SK-N-SH (cell line): ENCODE results near the gene PDHX. TPM values are rescaled to one million over a fixed set of nuclear protein-coding genes. Genes with fewer than 3 reads are reported as not detected.
A peak's percentile ranks its signal among the peaks of the same experiment; 100 is the strongest.

Experiments
- CTCF ChIA-PET: fragments of 300-600, 350-600 bp; formaldehyde crosslinking; extraction: SDS; loops from one replicate; lab custom pipeline; 2021; lab: Yijun Ruan, JAX
- POLR2A ChIA-PET: fragments of 350-600 bp; sonication (Branson Sonifier 250); formaldehyde crosslinking; extraction: SDS; loops from one replicate; lab custom pipeline; 2020; ENCODE audit warnings: antibody characterized with exemption, inconsistent platforms; lab: Yijun Ruan, JAX
- DNase-seq: peaks from one replicate; pipeline ENCODE4 v3.0.0; 2012
- H2AFZ ChIP-seq: fragments of 200-600 bp; sonication (generic); 2 replicates; pipeline ENCODE4 v1.8.1; 2016; ENCODE audit warnings: antibody characterized with exemption, mild to moderate bottlenecking, low read depth
- H3F3A ChIP-seq: fragments of 200-600 bp; sonication (generic); replicated peaks from 2 replicates; pipeline ENCODE3; 2016; ENCODE audit warnings: antibody characterized with exemption, mild to moderate bottlenecking; ENCODE audit not compliant: insufficient read depth
- H3K27ac ChIP-seq, 2 experiments: fragments of 200-500 bp in 1 of 2; fragments of 200-600 bp in 1 of 2; sonication (Bioruptor generic) in 1 of 2; sonication (generic), shearing (Covaris generic) in 1 of 2; 2 replicates each; pipeline versions ENCODE4 v1.5.1 to v1.6.1; 2014 to 2016; ENCODE audit warnings: low read depth in 2 of 2, inconsistent platforms in 1 of 2, low read length in 1 of 2, mild to moderate bottlenecking in 1 of 2, mixed read lengths in 1 of 2
- H3K27me3 ChIP-seq: fragments of 200-600 bp; sonication (generic), shearing (Covaris generic); 2 replicates; pipeline ENCODE4 v1.6.1; 2016; ENCODE audit warnings: mixed run types; ENCODE audit not compliant: insufficient read depth
- H3K36me3 ChIP-seq, 2 experiments: fragments of 200-500 bp in 1 of 2; fragments of 200-600 bp in 1 of 2; sonication (Bioruptor generic) in 1 of 2; sonication (generic) in 1 of 2; replicated peaks in 1 of 2; 2 replicates each; pipeline versions ENCODE3 to v1.5.1; 2014 to 2016; ENCODE audit warnings: low read length in 1 of 2, mild to moderate bottlenecking in 1 of 2; ENCODE audit not compliant: insufficient read depth in 2 of 2, control insufficient read depth in 1 of 2
- H3K4me1 ChIP-seq, 2 experiments: fragments of 200-500 bp in 1 of 2; fragments of 200-600 bp in 1 of 2; sonication (Bioruptor generic) in 1 of 2; sonication (generic), shearing (Covaris generic) in 1 of 2; 2 replicates each; pipeline versions ENCODE4 v1.5.1 to v1.6.1; 2014 to 2016; ENCODE audit warnings: low read depth in 1 of 2, low read length in 1 of 2, mixed run types in 1 of 2; ENCODE audit not compliant: insufficient read depth in 2 of 2, control insufficient read depth in 1 of 2
- H3K4me2 ChIP-seq: fragments of 200-600 bp; sonication (generic), shearing (Covaris generic); 2 replicates; pipeline ENCODE4 v1.6.1; 2017; ENCODE audit warnings: mixed run types
- H3K4me3 ChIP-seq, 2 experiments: fragments of 200-500 bp in 1 of 2; fragments of 200-600 bp in 1 of 2; sonication (Bioruptor generic) in 1 of 2; sonication (generic), shearing (Covaris generic) in 1 of 2; 2 replicates each; pipeline versions ENCODE4 v1.5.1 to v1.8.1; 2014 to 2016; ENCODE audit warnings: low read depth in 2 of 2, inconsistent platforms in 1 of 2, low read length in 1 of 2, mild to moderate bottlenecking in 1 of 2, mixed read lengths in 1 of 2, moderate library complexity in 1 of 2
- H3K79me2 ChIP-seq: fragments of 200-600 bp; sonication (generic); 2 replicates; pipeline ENCODE4 v1.8.1; 2017; ENCODE audit warnings: mild to moderate bottlenecking; ENCODE audit not compliant: insufficient read depth
- H3K9ac ChIP-seq: fragments of 200-600 bp; sonication (generic); 2 replicates; pipeline ENCODE4 v1.6.1; 2017; ENCODE audit warnings: mixed run types
- H3K9me2 ChIP-seq: fragments of 200-600 bp; sonication (generic); 2 replicates; pipeline ENCODE4 v1.6.1; 2017; ENCODE audit warnings: mixed run types
- H3K9me3 ChIP-seq: fragments of 200-600 bp; sonication (generic); 2 replicates; pipeline ENCODE4 v1.6.1; 2017; ENCODE audit warnings: mixed run types, mild to moderate bottlenecking, moderate library complexity
- H4K20me1 ChIP-seq: fragments of 200-600 bp; sonication (generic); 2 replicates; pipeline ENCODE4 v1.6.1; 2017; ENCODE audit warnings: mild to moderate bottlenecking, mixed run types; ENCODE audit not compliant: insufficient read depth
- EZH2phosphoT487 ChIP-seq: fragments of 200-600 bp; sonication (generic); IDR thresholded peaks from 2 replicates; pipeline ENCODE4 v1.6.1; 2017; ENCODE audit warnings: low read depth, mixed run types, mild to moderate bottlenecking, antibody characterized with exemption, moderate library complexity, borderline replicate concordance
- FOSL2 ChIP-seq: IDR thresholded peaks from 2 replicates; pipeline ENCODE4 v1.4.0; 2012; ENCODE audit warnings: low read depth, mild to moderate bottlenecking, moderate library complexity, borderline replicate concordance
- FOXJ3 ChIP-seq: sonication (generic); formaldehyde crosslinking; IDR thresholded peaks from 2 replicates; pipeline ENCODE4 v1.5.1; 2020; ENCODE audit warnings: mild to moderate bottlenecking, missing genetic modification reagents
- JUND ChIP-seq: IDR thresholded peaks from 2 replicates; pipeline ENCODE4 v1.4.0; 2012
- MAX ChIP-seq: IDR thresholded peaks from 2 replicates; pipeline ENCODE4 v1.4.0; 2012; ENCODE audit warnings: low read depth
- MEF2A ChIP-seq: IDR thresholded peaks from 2 replicates; pipeline ENCODE4 v1.4.0; 2012; ENCODE audit warnings: low read depth, borderline replicate concordance
- NFIC ChIP-seq: IDR thresholded peaks from 2 replicates; pipeline ENCODE4 v1.4.0; 2012; ENCODE audit warnings: borderline replicate concordance
- NRF1 ChIP-seq: IDR thresholded peaks from 2 replicates; pipeline ENCODE4 v1.6.1; 2012; ENCODE audit warnings: low read depth, mild to moderate bottlenecking, low read length
- POLR2AphosphoS5 ChIP-seq: IDR thresholded peaks from 2 replicates; pipeline ENCODE4 v1.6.1; 2012; ENCODE audit warnings: low read depth, low read length
- RCOR1 ChIP-seq: fragments of 150-350 bp; IDR thresholded peaks from 2 replicates; pipeline ENCODE4 v1.6.1; 2017; ENCODE audit warnings: antibody characterized with exemption, low read length
- REST ChIP-seq: IDR thresholded peaks from 2 replicates; pipeline ENCODE4 v1.6.1; 2012; ENCODE audit warnings: mild to moderate bottlenecking, low read depth, low read length, moderate library complexity
- RXRA ChIP-seq: IDR thresholded peaks from 2 replicates; pipeline ENCODE4 v1.4.0; 2012; ENCODE audit warnings: low read depth, mild to moderate bottlenecking, borderline replicate concordance
- SIN3A ChIP-seq: IDR thresholded peaks from 2 replicates; pipeline ENCODE4 v1.6.1; 2012; ENCODE audit warnings: low read depth, mild to moderate bottlenecking, low read length, moderate library complexity, borderline replicate concordance
- TAF1 ChIP-seq: IDR thresholded peaks from 2 replicates; pipeline ENCODE4 v1.6.1; 2012; ENCODE audit warnings: low read depth, mild to moderate bottlenecking, low read length, moderate library complexity, borderline replicate concordance
- TCF12 ChIP-seq: IDR thresholded peaks from 2 replicates; pipeline ENCODE4 v1.4.0; 2012
- YY1 ChIP-seq: IDR thresholded peaks from 2 replicates; pipeline ENCODE4 v1.4.0; 2012; ENCODE audit warnings: low read depth, mild to moderate bottlenecking
- ZBTB33 ChIP-seq: IDR thresholded peaks from 2 replicates; pipeline ENCODE4 v1.4.0; 2012; ENCODE audit warnings: low read depth, borderline replicate concordance
- WGBS: methylation state at CpG from one replicate; pipeline ENCODE4 v1.1.6; 2017; ENCODE audit warnings: low lambda C conversion rate; 5-methylcytosine and 5-hydroxymethylcytosine counted together
- polyA plus RNA-seq, 3 experiments: library from polyadenylated mRNA; depleted of rRNA; stranded (reverse); fragments of >200 nt; gene quantifications; 2 replicates each; pipeline ENCODE4 v1.2.3, GENCODE V29; 2012

Gene PDHX
- polyA plus RNA-seq, 1 of the 3 experiments (the other 2 are of a cell fraction), result 14.8 TPM

GRCh38 chr11:35009944-35010342 lies 93.5 kb downstream of the PDHX start:
- no peaks in the 10 kb centered on the region for H3K36me3 ChIP-seq
- H3K4me3 ChIP-seq, result no peak overlapping the region
- POLR2A ChIA-PET, result no interaction called here
- peak overlapping the region in 1 of 2 experiments; percentile 58; a peak in 2 of 4 replicates for H3K27ac ChIP-seq
- H3F3A ChIP-seq, result peaks cover 11% of the 10 kb centered on the region
- 58% methylated on average over 3 of the region's 3 CpGs for WGBS
- no peak overlapping the region for H2AFZ ChIP-seq
- no peak overlapping the region for H3K9ac ChIP-seq
- TF ChIP-seq RCOR1 (no peak), EZH2phosphoT487 (no peak), FOXJ3 (CRISPR knock-in tag) (no peak), NRF1 (no peak), SIN3A (no peak), MEF2A (no peak), JUND (no peak), MAX (no peak), TAF1 (no peak), POLR2AphosphoS5 (no peak), NFIC (no peak), ZBTB33 (no peak), YY1 (no peak), TCF12 (no peak)
- TF ChIP-seq, all 33 proteins: peak for 0
- H4K20me1 ChIP-seq, result no peaks in the 10 kb centered on the region
- H3K4me2 ChIP-seq, result no peak overlapping the region; the same call in 1 of the 2 replicates
- H3K27me3 ChIP-seq, result no peaks in the 10 kb centered on the region
- no peak for DNase-seq
- no peaks in the 10 kb centered on the region for H3K79me2 ChIP-seq
- no peaks in the 10 kb centered on the region for H3K9me3 ChIP-seq
- CTCF ChIA-PET, result interaction anchor here (1.0 to 3.0 kb wide), 4 partner anchors 11 to 377 kb away, joined by 3 to 12 read pairs (median 4); no protein-coding TSS in a partner anchor
- H3K9me2 ChIP-seq, result no peaks in the 10 kb centered on the region
- H3K4me1 ChIP-seq, result peaks cover 0 to 11% of the 10 kb centered on the region in 2 experiments

- no peak overlapping the region for H3K27ac ChIP-seq
- H3K36me3 ChIP-seq, result no peaks in the 10 kb centered on the region
- no peaks in the 10 kb centered on the region for H3K9me2 ChIP-seq
- no peaks in the 10 kb centered on the region for H3K27me3 ChIP-seq
- no peak overlapping the region for H3K4me3 ChIP-seq
- ChIA-PET POLR2A (no interaction called here), CTCF (interaction anchor here (1.1 kb wide), 1 partner anchor 84 kb away, joined by 4 read pairs; no protein-coding TSS in a partner anchor)
- H3K9ac ChIP-seq, result no peak overlapping the region
- peaks cover 0 to 11% of the 10 kb centered on the region in 2 experiments for H3K4me1 ChIP-seq
- no peaks in the 10 kb centered on the region for H3K79me2 ChIP-seq
- H3F3A ChIP-seq, result peaks cover 11% of the 10 kb centered on the region
- WGBS, result 79% methylated on average over 5 of the region's 5 CpGs
- H3K4me2 ChIP-seq, result no peak overlapping the region
- DNase-seq, result no peak
- no peak for TF ChIP-seq FOSL2
- no peak for TF ChIP-seq FOXJ3 (CRISPR knock-in tag)
- TF ChIP-seq RXRA, result no peak
- no peak for TF ChIP-seq SIN3A
- TF ChIP-seq RCOR1, result no peak
- no peak for TF ChIP-seq REST
- no peak overlapping the region for H2AFZ ChIP-seq
- H3K9me3 ChIP-seq, result no peaks in the 10 kb centered on the region
- no peaks in the 10 kb centered on the region for H4K20me1 ChIP-seq
These were observed 94.2 kb downstream of the PDHX start for GRCh38 chr11:35010654-35011053.
